Measurements from ENCODE around the gene SART3. TPM values are rescaled to one million over a fixed set of nuclear protein-coding genes. Genes with fewer than 3 reads are reported as not detected.

SART3 gene
- total and polyA plus RNA-seq, 2 of the 13 experiments (the other 11 are each of a cell fraction or from before 2014, with no cell fraction given) = 16.1 to 69.9 TPM

DNA sequence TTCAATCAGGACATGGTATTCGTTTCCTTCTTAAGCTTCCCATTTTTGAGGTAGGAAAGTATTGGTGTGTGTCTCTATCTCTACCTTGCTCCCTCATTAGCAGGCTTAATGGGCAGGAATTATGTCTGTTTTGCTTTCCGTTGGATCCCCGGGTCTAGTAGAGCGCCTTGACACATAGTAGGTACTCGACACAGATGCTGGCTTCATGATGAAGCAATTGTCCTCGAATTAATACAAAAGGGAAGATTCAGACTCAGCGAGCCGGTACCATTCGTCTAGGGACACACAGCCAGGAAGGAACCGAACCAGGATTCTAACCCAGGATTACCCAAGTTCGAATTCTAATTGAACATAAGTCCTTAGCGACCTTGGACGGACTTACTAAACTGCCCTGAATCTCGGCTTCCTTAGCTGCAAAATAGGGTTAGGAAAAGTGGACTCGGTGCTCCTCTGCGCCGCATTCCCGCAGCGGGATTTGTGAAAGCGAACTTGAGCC lies 927 bp upstream of the SART3 start:
- H3K4me1 ChIP-seq (ENCODE audit: insufficient read depth, low read length) = peaks cover 37% of the 10 kb centered on the region
- FAIRE-seq (no peak), DNase-seq (ENCODE audit: low spot score) (no peak), ATAC-seq (no peak; the same call in 2 of the 3 replicates)
- intact Hi-C loops (cut with micrococcal nuclease; ENCODE audit: unreplicated experiment) = loop anchor here (2.0 to 5.0 kb wide), 3 partner anchors 170 to 389 kb away; partner anchors contain the start of genes CORO1C and SSH1
- BruUV-seq (replicated peaks) = TSS peak; percentile 41
- peak overlapping the region; percentile 99 for H3K4me2 ChIP-seq (ENCODE audit: low read depth, low read length)
- H3K27me3 ChIP-seq (ENCODE audit: control insufficient read depth in 1 of 2, insufficient read depth in 2 of 2, low read length in 2 of 2) = no peaks in the 10 kb centered on the region; a peak in 1 of 5 replicates
- under 1% methylated on average over 15 of the region's 20 CpGs for WGBS (ENCODE audit: low lambda C conversion rate)
- H3K9me3 ChIP-seq (ENCODE audit: low read length) = no peaks in the 10 kb centered on the region
- peak overlapping the region; percentile 95 to 100 (median 99) for H3K4me3 ChIP-seq (replicated peaks in 1 of 3; ENCODE audit: insufficient read depth in 1 of 3, low read depth in 2 of 3, low read length in 3 of 3)
- ChIA-PET CTCF (ENCODE audit: low intra/inter-chr PET ratio, low total read pairs) (interaction anchor here (3.9 kb wide), 1 partner anchor 56 kb away, joined by 45 read pairs; no protein-coding TSS in a partner anchor), POLR2A (interaction anchor here (0.8 to 1.3 kb wide), 11 partner anchors 8 to 554 kb away, joined by 3 to 13 read pairs (median 3); partner anchors contain the start of genes ACACB and FICD)
- peak overlapping the region; percentile 97 for H2AFZ ChIP-seq (ENCODE audit: low read length)
- peak overlapping the region; percentile 97 for H3K27ac ChIP-seq (ENCODE audit: extremely low read length, insufficient read depth, low read length)
- in situ Hi-C loops (cut with HindIII; ENCODE audit: extremely low pct_ligation_motif_present, low pct_unique_long_range_greater_than_20kb) = loop anchor here (10.0 kb wide), 1 partner anchor 243 kb away; no protein-coding TSS in a partner anchor
- H3K79me2 ChIP-seq (ENCODE audit: insufficient read depth, low read length) = peaks cover 57% of the 10 kb centered on the region
- peak overlapping the region; percentile 98 for H3K9ac ChIP-seq (ENCODE audit: insufficient read depth, low read depth, low read length)
- peaks cover 14 to 39% of the 10 kb centered on the region in 2 experiments for H3K36me3 ChIP-seq (replicated peaks in 1 of 2; ENCODE audit: control insufficient read depth in 1 of 2, insufficient read depth in 2 of 2, low read length in 2 of 2)
- peaks cover 11% of the 10 kb centered on the region for H4K20me1 ChIP-seq (ENCODE audit: insufficient read depth, low read length)
- TF ChIP-seq ZNF550 (CRISPR knock-in tag; IDR thresholded peaks at IDR 0.05; ENCODE audit: borderline replicate concordance) (no peak), ZFP36L1 (CRISPR knock-in tag; IDR thresholded peaks at IDR 0.05) (peak; percentile 77; the same call in 1 of the 2 replicates), ZNF138 (CRISPR knock-in tag; IDR thresholded peaks at IDR 0.05; ENCODE audit: low read depth) (0 out of 2 replicates have a peak, but pooled peaks have one; percentile 16), FOXA1 (IDR thresholded peaks at IDR 0.05) (no peak), FOXA1 (CRISPR knock-in tag; IDR thresholded peaks at IDR 0.05) (no peak), CENPT (CRISPR knock-in tag; IDR thresholded peaks at IDR 0.05; ENCODE audit: low read depth) (0 out of 2 replicates have a peak, but pooled peaks have one; percentile 15), ZNF292 (CRISPR knock-in tag; IDR thresholded peaks at IDR 0.05; ENCODE audit: borderline replicate concordance, low read depth) (0 out of 2 replicates have a peak, but pooled peaks have one; percentile 13), ZNF160 (CRISPR knock-in tag; IDR thresholded peaks at IDR 0.05) (no peak), ZNF563 (CRISPR knock-in tag; IDR thresholded peaks at IDR 0.05) (no peak), LBX2 (CRISPR knock-in tag; IDR thresholded peaks at IDR 0.05; ENCODE audit: borderline replicate concordance) (no peak), TCF7L2 (IDR thresholded peaks at IDR 0.05; ENCODE audit: low read depth, low read length) (no peak), NAIF1 (CRISPR knock-in tag; IDR thresholded peaks at IDR 0.05; ENCODE audit: borderline replicate concordance) (peak; percentile 34; the same call in 1 of the 2 replicates), ZNF569 (CRISPR knock-in tag; IDR thresholded peaks at IDR 0.05; ENCODE audit: borderline replicate concordance) (no peak), ZNF615 (CRISPR knock-in tag; IDR thresholded peaks at IDR 0.05; ENCODE audit: borderline replicate concordance) (0 out of 2 replicates have a peak, but pooled peaks have one; percentile 39), ZNF772 (CRISPR knock-in tag; IDR thresholded peaks at IDR 0.05) (no peak), ZNF761 (CRISPR knock-in tag; conservative IDR thresholded peaks at IDR 0.05) (0 out of 2 replicates have a peak, but pooled peaks have one; percentile 33), CERS6 (CRISPR knock-in tag; IDR thresholded peaks at IDR 0.05) (no peak), ZSCAN22 (CRISPR knock-in tag; IDR thresholded peaks at IDR 0.05) (no peak), PITX1 (CRISPR knock-in tag; IDR thresholded peaks at IDR 0.05) (peak; percentile 15; the same call in 1 of the 2 replicates), ZNF343 (CRISPR knock-in tag; IDR thresholded peaks at IDR 0.05) (0 out of 2 replicates have a peak, but pooled peaks have one; percentile 8), PAX8 (CRISPR knock-in tag; IDR thresholded peaks at IDR 0.05; ENCODE audit: borderline replicate concordance) (no peak)
- TF ChIP-seq, protein P1, sequence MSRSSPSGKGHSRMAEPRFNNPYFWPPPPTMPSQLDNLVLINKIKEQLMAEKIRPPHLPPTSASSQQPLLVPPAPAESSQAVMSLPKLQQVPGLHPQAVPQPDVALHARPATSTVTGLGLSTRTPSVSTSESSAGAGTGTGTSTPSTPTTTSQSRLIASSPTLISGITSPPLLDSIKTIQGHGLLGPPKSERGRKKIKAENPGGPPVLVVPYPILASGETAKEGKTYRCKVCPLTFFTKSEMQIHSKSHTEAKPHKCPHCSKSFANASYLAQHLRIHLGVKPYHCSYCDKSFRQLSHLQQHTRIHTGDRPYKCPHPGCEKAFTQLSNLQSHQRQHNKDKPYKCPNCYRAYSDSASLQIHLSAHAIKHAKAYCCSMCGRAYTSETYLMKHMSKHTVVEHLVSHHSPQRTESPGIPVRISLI (CRISPR knock-in tag; IDR thresholded peaks at IDR 0.05; ENCODE audit: borderline replicate concordance) = 0 out of 2 replicates have a peak, but pooled peaks have one; percentile 12

Measured in HepG2 (cell line).